Naive thymus-derived CD8-positive, alpha-beta T cell (primary cell): ENCODE results near the gene SRCIN1. TPM values are rescaled to one million over a fixed set of nuclear protein-coding genes. Genes with fewer than 3 reads are reported as not detected.
A peak's percentile ranks its signal among the peaks of the same experiment; 100 is the strongest.

ENCODE experiments used
- ATAC-seq, 2 donors: fragments of 150-1000 bp; cut with Tn5 transposase in 1 of 2; sonication (Bioruptor Pico), chemical (Tn5 transposase) in 1 of 2; 1 replicate in 1 of 2; 2 replicates in 1 of 2; pipeline ENCODE4 v1.10.0; 2021; ENCODE audit warnings: mild to moderate bottlenecking in 2 of 2, moderate library complexity in 2 of 2
- POLR2A ChIA-PET: fragments of 350-600 bp; sonication (Branson Sonifier 250); formaldehyde crosslinking; loops from one replicate; lab custom pipeline; 2021; ENCODE audit warnings: antibody characterized with exemption; lab: Charles Lee
- DNase-seq, 10 donors: peaks; one replicate each; pipeline versions ENCODE4 v3.0.0 to v3.0.0-alpha.2; 2020 to 2022
- H3K27ac Mint-ChIP-seq, 10 donors: one replicate each; pipeline ENCODE4 v1.8.0; 2020 to 2022; ENCODE audit warnings: mild to moderate bottlenecking in 10 of 10, mixed read lengths in 10 of 10, moderate library complexity in 4 of 10, inconsistent platforms in 1 of 10
- H3K27me3 Mint-ChIP-seq, 5 donors: one replicate each; pipeline ENCODE4 v1.8.0; 2021 to 2022; ENCODE audit warnings: mixed read lengths in 5 of 5
- H3K36me3 Mint-ChIP-seq, 3 donors: one replicate each; pipeline ENCODE4 v1.8.0; 2020 to 2022; ENCODE audit warnings: mixed read lengths in 3 of 3, mild to moderate bottlenecking in 2 of 3, inconsistent platforms in 1 of 3
- H3K4me1 Mint-ChIP-seq, 4 donors: one replicate each; pipeline ENCODE4 v1.8.0; 2021 to 2022; ENCODE audit warnings: mixed read lengths in 4 of 4
- H3K4me3 Mint-ChIP-seq, 10 donors: one replicate each; pipeline ENCODE4 v1.8.0; 2020 to 2022; ENCODE audit warnings: mild to moderate bottlenecking in 10 of 10, mixed read lengths in 10 of 10, moderate library complexity in 6 of 10, inconsistent platforms in 1 of 10
- H3K9me3 Mint-ChIP-seq, 9 donors: one replicate each; pipeline ENCODE4 v1.8.0; 2020 to 2022; ENCODE audit warnings: mixed read lengths in 9 of 9, mild to moderate bottlenecking in 3 of 9, inconsistent platforms in 1 of 9, moderate library complexity in 1 of 9
- polyA plus RNA-seq, 3 donors: library from polyadenylated mRNA; unstranded; fragments of 300-500 nt; fragmentation: Illumina TruSeq; gene quantifications; one replicate each; pipeline ENCODE4 v1.2.3, GENCODE V29; 2021
- total RNA-seq, 8 experiments: library from RNA in 2 of 8; stranded (reverse) in 2 of 8; gene quantifications; one replicate each; pipeline ENCODE4 v1.2.3 and lab custom pipeline; 2021 to 2026

SRCIN1 gene
- total and polyA plus RNA-seq, 5 experiments from 2014 or later = 0.16 to 0.60 TPM; not detected in 3

DNA sequence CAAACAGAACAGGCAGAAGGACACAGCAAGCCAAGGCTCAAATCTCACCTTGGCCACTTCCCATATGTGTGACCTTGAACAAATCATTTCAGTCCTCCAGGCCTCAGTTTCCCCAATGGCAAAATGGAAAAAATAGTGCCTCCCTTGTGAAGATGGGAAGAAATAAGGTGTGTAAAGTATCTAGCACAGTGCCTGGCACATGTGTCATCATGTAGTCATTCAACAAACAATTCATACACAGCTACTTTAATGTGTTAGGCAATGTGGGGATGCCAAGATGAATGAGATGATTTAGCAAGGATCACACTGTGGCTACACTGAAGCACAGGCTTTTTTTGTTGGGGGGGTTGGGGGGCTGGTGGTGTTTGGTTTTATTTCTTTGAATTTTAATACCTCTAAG, 13.3 kb downstream of the SRCIN1 start:
- Mint-ChIP-seq H3K27me3 (peaks cover 48 to 93% (median 76%) of the 10 kb centered on the region in 5 donors), H3K9me3 (no peaks in the 10 kb centered on the region), H3K4me1 (peaks cover 15 to 27% (median 22%) of the 10 kb centered on the region in 4 donors), H3K4me3 (peak overlapping the region in 2 of 10 donors; percentile 1 to 3), H3K27ac (peak overlapping the region in 1 of 10 donors; percentile 53), H3K36me3 (no peaks in the 10 kb centered on the region)
- POLR2A ChIA-PET = no interaction called here
- no peak for DNase-seq
- ATAC-seq = no peak

DNA sequence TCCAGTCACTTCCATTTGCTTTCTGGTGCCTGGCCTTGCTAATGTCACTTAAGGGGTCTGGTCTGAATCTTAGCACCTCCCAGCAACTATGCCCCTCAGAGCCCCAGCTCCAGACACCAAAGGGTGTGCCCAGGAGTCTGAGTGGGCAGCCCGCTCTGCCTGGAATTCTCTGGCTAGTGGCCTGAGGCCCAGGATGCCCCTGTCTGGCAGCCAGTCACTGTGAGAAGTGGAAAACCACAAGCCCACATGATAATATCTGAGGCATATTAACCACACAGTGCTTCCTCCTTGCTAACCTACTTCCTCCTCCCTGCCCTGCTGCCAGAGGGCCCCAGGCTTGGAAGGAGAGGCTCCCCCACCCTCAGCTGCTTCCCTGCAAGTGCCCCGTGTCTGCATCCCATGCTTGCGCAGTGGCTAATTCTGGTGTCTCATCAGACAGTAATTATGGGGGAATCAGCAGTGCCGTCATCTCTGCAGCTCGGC, 14.0 kb downstream of the SRCIN1 start:
- POLR2A ChIA-PET = no interaction called here
- ATAC-seq (peak in 1 of 2 donors; percentile 33), DNase-seq (no peak)
- Mint-ChIP-seq H3K4me3 (peak overlapping the region in 5 of 10 donors; percentile 3 to 36 (median 29)), H3K27me3 (peaks cover 49 to 93% (median 73%) of the 10 kb centered on the region in 5 donors), H3K4me1 (peaks cover 17 to 27% (median 22%) of the 10 kb centered on the region in 4 donors), H3K27ac (peak overlapping the region in 1 of 10 donors; percentile 53), H3K9me3 (no peaks in the 10 kb centered on the region), H3K36me3 (no peaks in the 10 kb centered on the region)

- Mint-ChIP-seq H3K27ac (no peak overlapping the region), H3K9me3 (no peaks in the 10 kb centered on the region), H3K36me3 (no peaks in the 10 kb centered on the region), H3K27me3 (peaks cover 47 to 93% (median 73%) of the 10 kb centered on the region in 5 donors), H3K4me3 (peak overlapping the region in 2 of 10 donors; percentile 3 to 15), H3K4me1 (peaks cover 17 to 27% (median 22%) of the 10 kb centered on the region in 4 donors)
- POLR2A ChIA-PET = no interaction called here
- peak in 1 of 2 donors; percentile 39 for ATAC-seq
- DNase-seq = no peak
Measured at GRCh38 chr17:38590988-38591758, 14.6 kb downstream of the SRCIN1 start.

DNA sequence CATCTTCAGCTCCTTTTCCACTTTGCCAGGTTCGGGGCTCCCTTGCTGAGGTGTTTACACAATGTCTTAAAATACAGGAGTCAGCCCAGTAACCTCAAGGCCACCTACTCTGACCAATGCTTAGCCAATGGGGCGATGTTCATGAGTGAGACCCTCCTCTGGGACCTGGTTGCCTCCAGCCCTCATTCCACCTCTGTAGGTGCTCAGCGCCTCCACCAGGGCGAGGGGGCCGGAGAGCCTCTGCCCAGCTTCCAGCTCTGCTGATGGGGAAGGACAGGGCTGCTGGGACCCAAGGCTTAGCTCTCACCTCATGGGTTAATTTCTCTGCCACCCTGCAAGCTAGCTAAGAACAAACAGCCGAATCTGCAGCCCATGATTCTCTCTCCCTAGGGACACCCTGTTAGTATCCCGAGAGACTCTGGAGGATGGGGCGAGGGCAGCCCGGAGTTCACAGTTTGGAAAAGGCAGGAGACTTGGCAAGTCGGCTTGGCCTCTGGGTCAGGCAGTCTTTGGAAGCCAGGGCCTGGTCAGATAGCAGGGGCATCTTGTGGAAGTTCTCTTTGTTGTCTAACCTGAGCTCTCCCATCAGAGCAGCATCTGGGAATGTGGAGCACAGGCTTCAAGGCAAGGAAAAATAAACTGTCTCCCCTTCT, 16.2 kb downstream of the SRCIN1 start:
- no peaks in the 10 kb centered on the region for H3K9me3 Mint-ChIP-seq
- ATAC-seq (no peak), DNase-seq (no peak)
- no peak overlapping the region for H3K27ac Mint-ChIP-seq
- peaks cover 18 to 29% (median 26%) of the 10 kb centered on the region in 4 donors for H3K4me1 Mint-ChIP-seq
- no peak overlapping the region for H3K4me3 Mint-ChIP-seq
- peaks cover 43 to 93% (median 73%) of the 10 kb centered on the region in 5 donors for H3K27me3 Mint-ChIP-seq
- H3K36me3 Mint-ChIP-seq = no peaks in the 10 kb centered on the region
- POLR2A ChIA-PET = no interaction called here

DNA sequence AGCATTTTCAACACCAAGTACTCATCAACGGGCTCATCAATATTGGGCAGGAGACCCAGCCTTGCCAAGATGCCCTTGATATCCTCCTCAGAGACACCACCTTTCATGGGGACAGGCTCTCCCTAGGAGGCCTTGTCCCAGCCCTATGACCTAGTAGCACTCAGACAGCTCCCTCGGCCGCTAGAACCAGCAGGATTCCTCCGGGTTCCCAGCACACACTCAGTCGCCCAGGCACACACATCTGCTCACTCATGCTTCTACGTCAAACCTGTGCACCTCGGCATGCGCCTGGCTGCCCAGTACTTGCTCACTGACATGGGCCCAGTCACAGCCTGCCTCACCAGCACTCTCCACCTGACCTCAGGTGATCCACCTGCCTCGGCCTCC, 17.0 kb downstream of the SRCIN1 start:
- H3K4me3 Mint-ChIP-seq = no peak overlapping the region
- peaks cover 19 to 36% (median 29%) of the 10 kb centered on the region in 4 donors for H3K4me1 Mint-ChIP-seq
- no peaks in the 10 kb centered on the region for H3K36me3 Mint-ChIP-seq
- DNase-seq = no peak
- no peak for ATAC-seq
- POLR2A ChIA-PET = no interaction called here
- H3K27ac Mint-ChIP-seq = no peak overlapping the region
- H3K27me3 Mint-ChIP-seq = peaks cover 44 to 93% (median 74%) of the 10 kb centered on the region in 5 donors
- H3K9me3 Mint-ChIP-seq = no peaks in the 10 kb centered on the region

DNA sequence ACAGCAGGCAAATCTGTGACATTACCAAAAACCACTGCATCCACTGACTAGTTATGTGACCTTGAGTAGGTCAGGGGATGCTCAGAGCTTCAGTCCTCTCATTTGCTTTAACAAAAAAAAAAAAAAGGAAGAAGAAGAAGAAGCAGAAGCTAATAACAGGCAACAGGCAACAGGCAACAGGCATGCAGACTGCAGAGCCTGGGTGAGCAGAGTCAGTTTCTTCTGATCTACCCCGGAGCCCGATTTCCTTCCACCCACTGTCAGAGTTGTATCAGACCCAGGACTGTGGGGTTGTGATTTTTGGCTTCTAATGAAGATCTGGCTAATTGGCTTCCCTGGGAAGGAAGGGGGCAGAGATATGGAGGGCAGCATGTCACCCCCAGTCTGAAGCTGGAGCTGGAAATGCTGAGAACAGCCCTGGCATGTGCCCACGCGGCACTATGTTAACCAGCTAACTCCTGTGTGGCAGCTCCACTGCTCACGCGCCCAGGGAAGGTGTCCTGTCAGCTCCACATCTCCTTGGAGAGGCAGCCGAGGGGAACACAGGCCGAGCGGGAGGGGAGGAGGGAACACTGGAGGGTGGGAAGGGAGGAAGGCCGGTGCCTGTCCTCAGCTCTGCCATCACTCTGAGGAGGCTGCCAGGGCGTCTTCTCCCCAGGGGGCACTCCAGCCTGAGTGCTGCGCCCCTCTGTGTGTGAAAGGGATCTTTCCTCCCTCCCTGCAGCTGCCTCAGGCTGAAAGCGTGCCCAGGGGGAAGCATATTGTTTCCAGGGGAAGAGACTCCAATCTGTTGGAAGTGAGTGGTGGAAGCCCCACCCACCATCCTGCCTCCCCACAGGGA, 17.6 kb downstream of the SRCIN1 start:
- Mint-ChIP-seq H3K36me3 (no peaks in the 10 kb centered on the region), H3K27ac (no peak overlapping the region), H3K4me1 (peaks cover 19 to 35% (median 28%) of the 10 kb centered on the region in 4 donors), H3K27me3 (peaks cover 40 to 90% (median 68%) of the 10 kb centered on the region in 5 donors), H3K9me3 (no peaks in the 10 kb centered on the region), H3K4me3 (no peak overlapping the region)
- ATAC-seq = no peak
- POLR2A ChIA-PET = interaction anchor here (0.8 kb wide), 1 partner anchor 28 kb away, joined by 3 read pairs; no protein-coding TSS in a partner anchor
- no peak for DNase-seq

DNA sequence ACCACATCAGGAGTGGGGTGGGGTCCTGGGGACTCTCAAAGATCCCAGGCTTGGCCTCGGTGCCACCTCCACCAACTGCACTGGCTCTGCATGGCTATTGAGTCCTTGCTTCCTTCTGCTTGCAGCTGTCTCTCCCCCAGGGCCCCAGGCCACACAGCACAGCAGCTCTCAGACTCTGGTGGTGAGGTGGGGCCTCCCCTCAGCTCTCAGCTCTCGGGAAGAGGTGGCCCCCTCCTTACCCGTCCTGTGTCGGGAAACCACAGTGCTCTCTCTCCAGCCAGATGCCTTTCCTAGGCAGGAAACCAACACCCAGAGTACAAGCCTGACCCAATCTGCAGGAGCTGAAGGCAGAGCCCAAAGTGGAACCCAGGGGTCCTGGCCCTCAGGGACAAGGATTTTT, 18.5 kb downstream of the SRCIN1 start:
- no peaks in the 10 kb centered on the region for H3K36me3 Mint-ChIP-seq
- POLR2A ChIA-PET = no interaction called here
- H3K27me3 Mint-ChIP-seq = peaks cover 32 to 81% (median 58%) of the 10 kb centered on the region in 5 donors
- DNase-seq (no peak), ATAC-seq (no peak)
- no peak overlapping the region for H3K4me3 Mint-ChIP-seq
- H3K4me1 Mint-ChIP-seq = peaks cover 12 to 26% (median 19%) of the 10 kb centered on the region in 4 donors
- H3K9me3 Mint-ChIP-seq = no peaks in the 10 kb centered on the region
- H3K27ac Mint-ChIP-seq = no peak overlapping the region

- peaks cover 9 to 21% (median 15%) of the 10 kb centered on the region in 4 donors for H3K4me1 Mint-ChIP-seq
Measured at GRCh38 chr17:38586788-38587187, 19.0 kb downstream of the SRCIN1 start.

GRCh38 chr17:38585918-38586529, 19.7 kb downstream of the SRCIN1 start:
- no peak for DNase-seq
- Mint-ChIP-seq H3K4me3 (no peak overlapping the region), H3K27ac (peak overlapping the region in 1 of 10 donors; percentile 53), H3K27me3 (peaks cover 25 to 75% (median 48%) of the 10 kb centered on the region in 5 donors), H3K36me3 (no peaks in the 10 kb centered on the region), H3K4me1 (peaks cover 4 to 14% (median 8%) of the 10 kb centered on the region in 4 donors), H3K9me3 (no peaks in the 10 kb centered on the region)
- POLR2A ChIA-PET = no interaction called here
- no peak for ATAC-seq

More at GRCh38 chr17:38586788-38587187, 19.0 kb downstream of the SRCIN1 start:
- no peak for ATAC-seq
- Mint-ChIP-seq H3K27ac (peak overlapping the region in 1 of 10 donors; percentile 35), H3K36me3 (no peaks in the 10 kb centered on the region), H3K9me3 (no peaks in the 10 kb centered on the region), H3K4me3 (no peak overlapping the region), H3K27me3 (peaks cover 28 to 77% (median 54%) of the 10 kb centered on the region in 5 donors)
- no peak for DNase-seq
- POLR2A ChIA-PET = no interaction called here

GRCh38 chr17:38585056-38585917, 20.5 kb downstream of the SRCIN1 start:
- H3K9me3 Mint-ChIP-seq = no peaks in the 10 kb centered on the region
- DNase-seq (no peak), ATAC-seq (no peak)
- H3K27ac Mint-ChIP-seq = no peak overlapping the region
- H3K36me3 Mint-ChIP-seq = no peaks in the 10 kb centered on the region
- POLR2A ChIA-PET = interaction anchor here (1.7 kb wide), 1 partner anchor 27 kb away, joined by 5 read pairs; no protein-coding TSS in a partner anchor
- no peak overlapping the region for H3K4me3 Mint-ChIP-seq
- peaks cover 4 to 12% (median 6%) of the 10 kb centered on the region in 4 donors for H3K4me1 Mint-ChIP-seq
- H3K27me3 Mint-ChIP-seq = peaks cover 28 to 77% (median 54%) of the 10 kb centered on the region in 5 donors

GRCh38 chr17:38584350-38584925, 21.3 kb downstream of the SRCIN1 start:
- POLR2A ChIA-PET = interaction anchor here (1.7 kb wide), 1 partner anchor 26 kb away, joined by 5 read pairs; no protein-coding TSS in a partner anchor
- no peaks in the 10 kb centered on the region for H3K9me3 Mint-ChIP-seq
- peaks cover 4 to 12% (median 7%) of the 10 kb centered on the region in 4 donors for H3K4me1 Mint-ChIP-seq
- H3K27ac Mint-ChIP-seq = peak overlapping the region in 2 of 10 donors; percentile 11 to 75
- H3K4me3 Mint-ChIP-seq = peak overlapping the region in 4 of 10 donors; percentile 15 to 51 (median 34)
- DNase-seq (peak; percentile 36 to 71 (median 62)), ATAC-seq (peak; percentile 88 to 98)
- no peaks in the 10 kb centered on the region for H3K36me3 Mint-ChIP-seq
- H3K27me3 Mint-ChIP-seq = peaks cover 31 to 79% (median 60%) of the 10 kb centered on the region in 5 donors
